ENCODE results near the gene ATP23.

The ATP23 gene

DNA sequence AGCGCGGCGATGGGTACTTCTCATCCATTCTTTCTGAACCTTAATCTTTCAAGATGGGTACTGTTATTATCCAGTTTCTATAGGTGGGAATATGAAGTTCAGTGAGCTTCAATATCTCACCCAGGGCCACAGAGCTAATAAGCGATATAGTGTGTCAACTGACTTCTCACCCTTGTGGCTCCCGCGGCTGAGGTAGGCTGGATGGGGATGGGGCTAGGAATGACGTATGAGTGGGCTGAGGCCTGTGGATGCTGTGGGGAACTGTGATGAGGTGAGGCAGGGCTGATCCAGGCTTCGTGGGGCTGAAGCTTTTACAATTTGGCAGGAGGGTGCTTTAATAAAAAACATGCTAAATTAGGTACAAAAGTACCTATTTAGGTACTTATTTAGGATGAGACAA is 32.9 kb upstream of the ATP23 start:
- DNase-seq (ENCODE audit: low read depth): no peak

GRCh38 chr12:57909056-57909455 is 32.3 kb upstream of the ATP23 start:
- no peak for DNase-seq (ENCODE audit: low read depth)

GRCh38 chr12:57909611-57910010 is 31.8 kb upstream of the ATP23 start:
- no peak for DNase-seq (ENCODE audit: low read depth)

DNA sequence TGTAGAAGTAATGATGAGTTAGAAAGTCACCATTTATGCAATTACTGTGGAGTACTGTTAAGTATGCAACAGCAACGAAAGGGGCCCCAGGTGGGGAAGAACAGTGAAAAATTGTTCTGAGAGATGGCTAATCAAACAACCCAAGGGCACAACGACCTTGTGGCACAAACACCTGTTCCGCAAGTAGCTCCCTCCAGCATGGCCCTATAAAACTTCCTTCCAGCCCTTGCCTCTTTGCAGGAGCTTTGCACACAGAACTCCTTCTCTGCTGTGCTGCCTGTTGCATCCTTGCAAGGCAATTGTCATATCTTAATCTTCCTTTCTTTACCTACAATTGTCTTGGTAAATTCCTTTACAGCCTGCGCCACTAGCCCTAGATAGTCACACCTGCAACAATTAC is 23.2 kb upstream of the ATP23 start:
- DNase-seq (ENCODE audit: low read depth): no peak

DNA sequence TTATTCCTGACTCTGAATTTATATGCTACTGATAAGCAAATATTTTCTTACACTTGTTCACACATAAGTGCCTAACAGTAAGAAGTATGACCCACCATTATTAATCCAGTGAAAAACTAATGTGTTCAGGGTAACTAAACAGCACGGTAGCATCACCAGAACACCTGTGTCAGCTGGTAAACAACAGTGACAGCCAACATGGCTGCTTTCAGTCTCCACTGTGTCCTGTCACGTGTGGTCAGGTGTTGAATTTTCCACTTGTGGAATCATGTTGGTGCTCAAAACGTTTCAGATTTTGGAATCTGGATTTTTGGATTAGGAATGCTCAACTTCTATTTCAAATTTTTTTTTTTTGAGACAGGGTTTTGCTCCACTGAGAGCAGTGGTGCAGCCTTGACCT is 14.3 kb upstream of the ATP23 start:
- DNase-seq (ENCODE audit: low read depth): no peak

DNA sequence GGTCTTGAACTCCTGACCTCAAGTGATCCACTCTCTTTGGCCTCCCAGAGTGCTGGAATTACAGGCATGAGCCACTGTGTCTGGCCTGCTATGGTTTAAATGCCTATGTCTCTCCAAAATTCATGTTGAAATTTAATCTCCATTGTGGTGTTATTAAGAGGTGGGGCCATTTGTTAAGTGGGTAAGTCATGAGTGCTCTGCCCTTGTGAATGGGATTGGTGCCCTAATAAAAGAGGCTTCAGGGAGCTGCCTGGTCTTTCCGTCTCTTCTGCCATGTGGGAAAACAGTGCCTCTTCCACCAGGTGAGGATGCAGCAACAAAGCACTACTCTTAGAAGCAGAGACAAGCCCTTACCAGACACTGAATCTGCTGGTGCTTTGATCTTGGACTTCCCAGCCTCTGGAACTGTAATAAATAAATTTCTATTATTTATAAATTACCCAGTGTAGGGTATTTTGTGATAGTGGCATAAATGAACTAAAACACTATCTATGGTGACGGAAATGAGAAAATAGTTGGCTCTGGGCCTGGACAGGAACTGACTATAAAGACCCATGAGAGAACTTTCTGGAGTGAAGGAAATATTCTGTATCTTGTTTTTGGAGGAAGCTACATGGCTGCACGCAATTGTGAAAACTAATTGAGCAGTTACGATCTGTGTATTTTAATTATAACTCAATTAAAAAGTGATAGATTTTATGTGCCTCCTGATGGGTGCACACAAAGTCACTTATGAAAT is 12.1 kb upstream of the ATP23 start:
- no peak for DNase-seq (ENCODE audit: low read depth)

DNA sequence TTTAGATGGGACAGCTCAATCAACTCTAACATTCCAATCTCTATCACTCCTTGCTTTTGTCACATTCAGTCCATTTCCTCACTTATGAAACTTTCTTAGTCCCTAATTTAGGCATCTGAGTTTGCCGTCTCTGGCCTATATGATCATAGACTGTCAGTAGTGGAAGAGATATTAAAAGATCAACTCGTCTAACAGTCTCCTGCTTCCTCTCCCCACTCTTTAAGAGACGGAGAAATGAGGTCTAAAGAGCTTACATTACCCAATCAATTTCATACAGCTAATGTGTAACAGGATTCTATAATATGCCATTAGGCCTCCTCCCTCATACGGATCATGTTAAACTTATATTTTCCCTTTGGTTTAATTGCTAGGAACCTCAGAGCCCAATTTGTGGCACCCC is 6.5 kb upstream of the ATP23 start:
- no peak for DNase-seq (ENCODE audit: low read depth)

GRCh38 chr12:57935331-57935730 is 6.0 kb upstream of the ATP23 start:
- no peak for DNase-seq (ENCODE audit: low read depth)

GRCh38 chr12:57935839-57936512 is 5.4 kb upstream of the ATP23 start:
- peak; percentile 93 for DNase-seq (ENCODE audit: low read depth)

GRCh38 chr12:57936513-57936883 is 4.9 kb upstream of the ATP23 start:
- no peak for DNase-seq (ENCODE audit: low read depth)

GRCh38 chr12:57939291-57939690 is 2.1 kb upstream of the ATP23 start:
- DNase-seq (ENCODE audit: low read depth): no peak

GRCh38 chr12:57940052-57940914 is 1.1 kb upstream of the ATP23 start:
- DNase-seq (ENCODE audit: low read depth): no peak

- no peak for DNase-seq (ENCODE audit: low read depth)
Measured at GRCh38 chr12:57940915-57941164, 527 bp upstream of the ATP23 start.

GRCh38 chr12:57943438-57944080 is 2.2 kb downstream of the ATP23 start:
- DNase-seq (ENCODE audit: low read depth): no peak

GRCh38 chr12:57944313-57945023 is 3.1 kb downstream of the ATP23 start:
- DNase-seq (ENCODE audit: low read depth): no peak

GRCh38 chr12:57952766-57953165 is 11.4 kb downstream of the ATP23 start:
- DNase-seq (ENCODE audit: low read depth): no peak

DNA sequence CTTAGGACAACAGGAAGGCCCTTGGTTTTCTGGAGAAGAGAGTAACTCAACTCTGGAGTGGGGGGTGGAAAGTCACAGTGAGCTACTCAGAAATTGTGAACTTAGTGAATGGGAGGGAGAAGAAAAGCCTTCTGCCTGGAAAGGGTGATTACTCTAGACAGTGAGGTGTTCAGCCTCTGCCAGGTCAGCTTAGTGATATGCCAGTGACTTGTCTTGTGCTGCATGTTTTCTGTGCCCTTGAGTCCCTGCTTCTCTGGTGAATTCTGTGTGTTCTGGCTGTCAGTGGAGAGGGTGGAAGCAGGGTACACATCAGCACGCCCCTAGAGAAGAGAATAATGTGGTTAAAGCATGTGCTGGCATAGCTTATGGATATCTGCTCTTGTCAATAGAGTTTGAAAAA is 13.4 kb downstream of the ATP23 start:
- no peak for DNase-seq (ENCODE audit: low read depth)

DNA sequence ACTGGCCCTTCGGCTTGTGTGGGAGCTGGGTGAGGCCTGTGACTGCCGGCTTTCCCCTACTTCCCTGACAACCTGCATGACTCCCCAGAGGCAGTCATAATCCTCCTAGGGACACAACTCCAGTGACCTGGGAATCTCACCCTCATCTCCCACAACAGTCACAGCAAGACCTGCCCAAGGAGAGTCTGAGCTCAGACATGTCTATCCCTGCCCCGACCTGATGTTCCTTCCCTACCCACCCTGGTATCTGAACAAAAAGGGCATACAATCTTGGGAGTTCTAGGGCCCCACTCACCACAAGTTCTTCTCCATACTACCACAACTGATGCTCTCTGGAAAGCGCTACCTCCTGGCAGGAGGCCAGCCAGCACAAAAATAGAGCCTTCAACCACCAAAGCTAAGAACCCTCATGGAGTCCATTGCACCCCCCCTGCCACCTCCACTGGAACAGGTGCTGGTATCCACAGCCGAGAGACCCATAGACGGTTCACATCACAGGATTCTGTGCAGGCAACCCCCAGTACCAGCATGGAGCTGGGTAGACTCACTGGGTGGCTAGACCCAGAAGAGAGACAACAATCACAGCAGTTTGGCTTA is 16.8 kb downstream of the ATP23 start:
- no peak for DNase-seq (ENCODE audit: low read depth)

- DNase-seq (ENCODE audit: low read depth): no peak
Measured at GRCh38 chr12:57964421-57964820, 23.1 kb downstream of the ATP23 start.

- DNase-seq (ENCODE audit: low read depth): peak; percentile 14
Measured at GRCh38 chr12:57965766-57966165, 24.4 kb downstream of the ATP23 start.

- DNase-seq (ENCODE audit: low read depth): no peak
Measured at GRCh38 chr12:57966536-57966935, 25.2 kb downstream of the ATP23 start.
